ENCODE results near the gene MRPL2.

DNA sequence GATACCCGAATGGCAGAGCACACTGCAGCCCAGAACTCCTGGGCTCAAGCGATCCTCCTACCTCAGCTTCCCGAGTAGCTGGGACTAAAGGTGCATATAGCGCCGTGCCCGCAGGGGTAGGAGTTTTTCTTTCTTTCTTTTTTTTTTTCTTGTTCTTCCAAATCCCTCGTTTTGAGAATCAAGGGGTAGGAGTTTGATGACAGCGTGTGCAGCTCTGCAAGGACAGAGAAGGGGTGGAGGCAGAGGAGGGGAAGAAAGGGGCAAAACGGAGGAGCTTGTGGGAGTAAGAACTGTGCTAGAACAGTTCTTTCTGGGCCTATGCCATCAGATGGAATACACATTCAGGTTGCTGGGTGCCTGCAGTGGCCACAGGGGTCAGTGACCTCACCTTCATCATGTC lies 22.5 kb downstream of the MRPL2 start:
- TF ChIP-seq, protein P1, sequence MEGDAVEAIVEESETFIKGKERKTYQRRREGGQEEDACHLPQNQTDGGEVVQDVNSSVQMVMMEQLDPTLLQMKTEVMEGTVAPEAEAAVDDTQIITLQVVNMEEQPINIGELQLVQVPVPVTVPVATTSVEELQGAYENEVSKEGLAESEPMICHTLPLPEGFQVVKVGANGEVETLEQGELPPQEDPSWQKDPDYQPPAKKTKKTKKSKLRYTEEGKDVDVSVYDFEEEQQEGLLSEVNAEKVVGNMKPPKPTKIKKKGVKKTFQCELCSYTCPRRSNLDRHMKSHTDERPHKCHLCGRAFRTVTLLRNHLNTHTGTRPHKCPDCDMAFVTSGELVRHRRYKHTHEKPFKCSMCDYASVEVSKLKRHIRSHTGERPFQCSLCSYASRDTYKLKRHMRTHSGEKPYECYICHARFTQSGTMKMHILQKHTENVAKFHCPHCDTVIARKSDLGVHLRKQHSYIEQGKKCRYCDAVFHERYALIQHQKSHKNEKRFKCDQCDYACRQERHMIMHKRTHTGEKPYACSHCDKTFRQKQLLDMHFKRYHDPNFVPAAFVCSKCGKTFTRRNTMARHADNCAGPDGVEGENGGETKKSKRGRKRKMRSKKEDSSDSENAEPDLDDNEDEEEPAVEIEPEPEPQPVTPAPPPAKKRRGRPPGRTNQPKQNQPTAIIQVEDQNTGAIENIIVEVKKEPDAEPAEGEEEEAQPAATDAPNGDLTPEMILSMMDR (IDR thresholded peaks at IDR 0.05) = no peak
- no peak for TF ChIP-seq POLR2A (IDR thresholded peaks at IDR 0.05)
